Suppressor macrophage (primary cell): ENCODE measurements around the gene GABRG3.

ENCODE experiments used
- DNase-seq, 4 experiments: peaks; one replicate each; pipeline ENCODE4 v3.0.0-alpha.2; 2020 to 2022

GABRG3 gene

DNA sequence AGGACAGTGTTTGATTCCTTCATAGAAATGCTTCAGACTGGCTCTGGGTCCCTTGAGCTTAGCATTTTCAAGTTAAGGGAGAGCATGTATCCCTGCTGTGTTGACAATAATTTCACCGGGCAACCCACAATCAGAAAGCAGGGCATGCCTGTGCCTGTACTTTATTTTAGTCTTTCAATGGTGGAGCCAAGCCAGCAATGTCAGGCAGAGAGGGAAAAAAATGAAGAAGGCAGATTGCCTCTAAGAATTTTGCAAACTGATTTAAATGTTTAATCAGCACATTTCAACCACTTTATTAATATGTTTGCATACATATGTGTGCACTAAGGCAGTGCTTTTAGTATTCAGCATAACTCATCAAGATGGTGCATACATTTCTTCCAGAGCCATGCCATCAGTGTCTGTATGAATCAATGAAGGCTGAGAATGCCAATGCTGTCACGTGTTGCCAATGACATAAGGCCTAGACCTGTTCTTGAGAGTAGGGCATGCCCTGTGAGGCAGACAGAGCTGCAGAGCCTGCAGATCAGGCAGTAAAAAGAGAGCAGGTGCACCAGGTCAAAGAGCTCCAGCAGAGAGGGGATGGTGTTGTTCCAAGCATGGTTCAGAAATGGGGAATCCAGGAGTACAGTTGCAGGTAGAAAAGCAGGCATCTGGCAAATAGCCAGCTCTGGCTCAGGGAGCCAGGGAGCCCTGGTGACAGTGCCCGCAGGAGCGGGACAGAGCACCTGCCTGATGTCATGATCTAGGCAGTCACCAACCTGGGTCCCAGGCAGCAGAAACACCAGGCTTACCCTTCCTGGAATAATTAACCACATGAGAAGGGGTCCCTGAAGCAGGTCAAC, 508.5 kb downstream of the GABRG3 start:
- DNase-seq, result no peak

DNA sequence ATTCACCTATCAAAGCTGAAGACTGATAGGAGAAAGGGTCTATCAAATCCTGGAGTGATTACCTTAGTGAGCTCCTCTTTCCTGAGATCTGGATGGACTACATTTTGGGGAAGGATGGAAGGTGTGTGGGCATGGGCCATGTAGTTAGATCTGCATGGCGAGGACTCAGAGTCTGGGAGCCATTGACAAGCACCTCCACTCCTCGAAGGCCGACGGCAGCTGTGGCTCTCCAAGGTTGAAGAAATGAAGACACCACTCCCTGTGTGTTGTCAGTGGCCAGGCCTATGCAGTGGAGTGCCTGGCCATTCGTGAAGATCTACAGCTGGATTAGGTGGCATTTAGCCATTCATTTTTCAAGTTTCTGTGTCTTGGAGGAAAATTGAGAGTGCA, 509.2 kb downstream of the GABRG3 start:
- DNase-seq, result no peak

- no peak for DNase-seq
Measured at GRCh38 chr15:27480642-27481041, 509.7 kb downstream of the GABRG3 start.

- no peak for DNase-seq
Measured at GRCh38 chr15:27481768-27482167, 510.8 kb downstream of the GABRG3 start.

DNA sequence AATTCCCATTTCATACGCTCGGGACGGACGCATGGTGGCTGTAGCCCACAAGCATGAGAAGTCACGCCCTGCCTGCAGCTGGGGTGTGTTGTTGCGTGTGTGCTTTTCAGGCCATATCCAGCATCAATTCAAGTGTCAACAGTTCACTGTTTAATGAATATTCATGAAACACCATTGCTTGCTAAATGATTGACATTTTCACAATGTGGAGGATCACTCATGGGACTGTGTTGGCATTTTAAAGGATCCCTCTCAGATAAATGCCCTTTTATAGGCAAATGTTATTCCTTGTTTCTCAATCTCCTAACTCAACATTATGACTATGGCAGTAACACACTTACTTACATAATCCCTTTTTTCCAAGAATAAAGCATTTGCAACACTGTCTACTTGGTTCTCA, 511.3 kb downstream of the GABRG3 start:
- no peak for DNase-seq

DNA sequence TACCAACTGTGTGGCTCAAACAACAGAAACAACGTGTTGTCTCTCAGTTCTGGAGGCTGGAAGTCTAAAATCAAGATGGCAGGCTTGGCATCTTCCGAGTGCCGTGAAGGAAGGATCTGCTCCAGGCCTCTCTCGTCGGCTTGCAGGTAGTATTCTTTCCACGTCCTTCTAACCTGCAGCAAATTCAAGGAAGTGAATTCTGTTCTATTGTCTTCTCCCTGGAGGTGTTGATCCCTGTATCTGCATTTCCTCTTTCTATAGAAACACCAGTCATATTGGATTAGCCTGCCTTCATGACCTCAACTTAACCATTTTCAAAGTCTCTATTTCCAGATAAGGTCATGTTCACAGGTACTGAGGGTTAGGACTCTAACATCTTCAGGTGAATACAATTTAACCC, 512.1 kb downstream of the GABRG3 start:
- no peak for DNase-seq

- no peak for DNase-seq
Measured at GRCh38 chr15:27485265-27485664, 514.3 kb downstream of the GABRG3 start.

GRCh38 chr15:27486051-27486450, 515.1 kb downstream of the GABRG3 start:
- DNase-seq, result no peak

DNA sequence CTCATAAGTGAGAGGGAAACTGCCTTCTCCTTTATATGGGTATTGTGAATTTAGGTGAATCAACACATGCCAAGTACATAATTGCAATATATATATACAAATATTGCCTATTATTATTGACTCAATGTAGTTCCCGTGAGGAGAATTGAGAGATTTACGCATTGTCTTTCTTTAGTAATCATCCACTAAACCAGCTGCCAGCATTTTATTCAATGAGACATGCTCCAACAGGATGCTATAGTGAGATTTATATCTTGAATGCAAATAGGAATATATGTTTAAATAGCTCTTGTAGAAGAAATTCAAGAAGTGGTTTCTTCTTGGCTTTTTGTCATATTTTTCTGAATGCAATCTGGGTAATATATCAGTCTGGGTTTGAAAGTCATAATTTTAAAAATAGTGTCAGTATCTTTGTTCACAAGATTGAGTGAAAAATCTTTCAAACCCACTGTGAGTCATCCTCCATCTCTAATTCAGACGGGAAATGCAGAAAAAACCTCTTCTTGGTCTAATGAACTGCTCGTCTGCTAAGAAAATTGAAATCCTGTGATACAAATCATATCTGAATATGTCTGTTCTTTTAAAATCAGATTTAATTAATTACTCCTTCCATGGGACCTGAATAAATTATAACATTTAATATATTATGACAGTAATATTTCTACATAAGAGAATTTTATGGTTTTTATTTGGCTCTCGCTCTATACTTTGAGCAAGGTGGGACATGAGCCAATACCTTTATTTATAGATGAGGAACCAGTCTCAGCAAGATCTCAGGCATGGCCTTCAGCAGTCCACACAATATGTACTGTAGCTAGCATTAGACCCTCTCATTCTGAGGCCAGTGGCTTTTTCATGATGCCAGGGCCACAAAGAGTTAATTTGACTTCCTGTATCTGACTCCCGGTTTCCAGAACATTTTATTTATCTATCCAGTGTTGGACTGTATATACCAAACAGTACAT, 516.0 kb downstream of the GABRG3 start:
- no peak for DNase-seq

DNA sequence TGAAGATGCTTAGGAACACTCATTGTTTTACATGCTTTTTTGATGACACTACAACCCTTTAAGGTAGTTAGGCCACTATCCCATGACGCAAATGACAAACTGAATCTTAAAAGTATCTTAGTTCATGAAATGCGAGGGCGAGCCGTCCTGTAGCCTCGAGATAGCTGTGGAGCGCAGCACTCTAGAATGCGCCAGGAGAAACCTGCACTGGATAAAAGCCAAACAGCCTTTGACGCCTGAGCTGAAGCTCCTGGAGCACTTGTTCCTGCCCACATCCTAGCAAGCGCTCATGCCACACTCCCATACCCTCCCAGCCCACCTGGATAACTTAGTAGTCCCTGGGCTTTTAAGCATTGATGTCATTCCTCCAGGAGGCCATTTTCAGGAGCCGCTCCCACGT, 516.9 kb downstream of the GABRG3 start:
- no peak for DNase-seq

GRCh38 chr15:27490867-27491595, 520.0 kb downstream of the GABRG3 start:
- DNase-seq, result no peak

DNA sequence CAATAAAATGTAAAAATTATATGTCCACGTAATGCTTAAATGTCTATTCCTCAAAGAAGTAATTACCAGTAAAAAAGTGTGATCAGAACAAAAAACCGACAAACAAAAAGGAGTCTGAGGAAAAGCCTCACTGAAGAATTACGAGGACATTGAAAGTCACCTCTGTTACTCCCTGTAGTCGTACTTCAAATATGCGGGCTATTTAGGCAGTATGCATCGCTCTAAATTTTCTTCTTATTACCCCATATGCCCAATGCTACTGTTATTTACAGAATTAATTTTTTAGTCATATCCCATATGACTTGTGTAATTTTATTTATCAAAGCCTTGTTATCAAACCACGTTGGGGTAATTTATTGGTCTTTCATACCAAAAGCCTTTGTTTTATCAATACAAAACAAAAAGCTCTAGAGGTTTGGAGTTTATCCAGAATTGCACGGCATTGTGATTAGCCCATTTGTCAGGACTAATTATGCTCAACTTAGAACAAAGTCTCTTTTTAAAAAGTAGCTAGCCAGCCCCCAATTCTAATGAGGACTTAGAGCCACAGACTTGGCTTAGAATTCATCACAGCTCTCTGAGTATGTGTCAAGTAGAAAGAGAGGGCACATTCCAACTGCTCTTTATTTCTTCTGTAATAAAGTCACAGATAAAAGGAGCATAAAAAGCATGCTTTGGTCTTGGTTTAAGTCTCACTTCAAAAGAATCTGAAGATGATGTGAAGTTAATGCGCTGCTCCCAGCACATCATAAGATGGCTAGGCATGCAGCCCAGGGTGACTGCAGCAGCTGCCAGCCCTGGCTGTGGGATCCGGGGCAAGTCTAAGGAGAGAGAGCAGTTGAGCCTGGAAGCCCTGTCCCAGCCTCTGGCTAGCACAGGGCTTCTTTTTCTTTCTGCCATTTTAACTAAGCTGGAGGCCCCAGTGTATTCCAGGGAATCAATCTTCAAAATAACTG, 521.0 kb downstream of the GABRG3 start:
- DNase-seq, result no peak

- DNase-seq, result no peak
Measured at GRCh38 chr15:27495963-27496459, 525.0 kb downstream of the GABRG3 start.

DNA sequence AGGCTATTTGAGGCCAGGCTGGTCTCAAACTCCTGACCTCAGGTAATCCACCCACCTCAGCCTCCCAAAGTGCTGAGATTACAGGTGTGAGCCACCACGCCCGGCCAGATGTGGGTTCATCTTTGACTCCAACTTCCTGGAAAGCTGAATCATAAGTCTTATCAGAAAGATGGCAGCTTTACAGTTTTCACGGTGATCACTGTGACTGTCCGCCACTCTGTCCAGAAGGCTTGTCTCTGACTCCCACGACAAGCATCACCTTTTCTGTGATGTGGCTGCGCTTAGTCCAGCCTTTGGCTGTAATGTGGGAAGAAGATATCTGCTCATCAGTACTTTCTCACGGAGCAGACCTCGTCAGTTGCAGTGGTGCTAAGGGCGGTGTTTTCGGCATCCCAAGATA, 527.7 kb downstream of the GABRG3 start:
- DNase-seq, result no peak

DNA sequence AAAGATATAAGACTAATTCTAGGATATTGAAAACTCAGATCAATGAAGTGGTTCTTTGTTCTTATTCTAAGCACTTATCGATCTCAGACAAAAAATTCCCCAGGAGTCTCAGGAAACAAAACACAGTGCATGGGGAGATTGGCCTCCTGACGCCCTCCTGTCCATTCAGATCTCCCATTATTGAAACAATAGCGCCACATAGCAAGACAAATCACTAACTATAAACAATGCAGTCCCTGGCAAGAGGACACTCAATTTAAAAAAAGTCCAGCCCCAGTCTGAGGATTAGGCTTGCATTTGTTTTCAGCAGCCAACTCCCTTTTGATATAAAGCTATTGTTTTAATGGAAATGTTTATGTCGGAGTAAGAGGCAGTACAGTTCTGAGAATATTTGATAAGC, 528.2 kb downstream of the GABRG3 start:
- no peak for DNase-seq

DNA sequence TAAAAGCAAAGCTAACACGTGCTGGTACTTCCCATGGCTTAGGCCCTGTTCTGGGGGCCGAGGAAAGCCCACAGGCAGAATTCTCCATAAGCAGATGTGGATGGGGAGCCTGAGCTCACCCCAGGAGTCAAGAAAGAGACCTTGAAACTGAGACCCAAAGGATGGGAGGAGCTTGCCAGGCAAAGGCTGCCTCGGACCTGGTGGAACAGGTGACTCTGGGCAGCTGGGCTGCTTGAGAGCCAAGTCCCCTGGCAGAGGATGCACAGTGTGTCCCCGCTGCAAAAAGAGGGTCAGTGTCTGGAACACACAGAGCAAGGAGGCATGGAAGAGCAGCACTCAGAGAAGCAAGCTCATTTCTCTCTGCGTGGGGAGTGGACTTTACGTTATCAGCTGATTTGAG, 528.7 kb downstream of the GABRG3 start:
- DNase-seq, result no peak

- DNase-seq, result no peak
Measured at GRCh38 chr15:27500206-27500605, 529.2 kb downstream of the GABRG3 start.

DNA sequence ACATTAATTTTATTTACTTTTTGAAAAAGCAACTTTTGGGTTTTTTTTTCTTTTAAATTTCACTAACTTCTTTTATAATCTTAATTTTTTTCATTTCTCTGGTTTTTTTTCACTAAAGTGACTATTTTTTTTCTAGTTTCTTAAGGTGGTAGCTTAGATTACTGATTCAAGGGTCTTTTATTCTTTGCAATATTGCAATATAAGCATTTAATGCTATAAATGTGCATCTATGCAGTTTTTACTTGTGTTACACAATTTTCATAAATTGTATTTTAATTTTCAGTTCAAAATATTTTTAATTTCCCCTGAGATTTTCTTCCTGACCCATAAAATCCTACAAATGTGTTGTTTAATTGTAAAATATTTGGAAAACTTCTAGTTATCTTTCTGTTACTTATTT, 535.8 kb downstream of the GABRG3 start:
- DNase-seq, result no peak

DNA sequence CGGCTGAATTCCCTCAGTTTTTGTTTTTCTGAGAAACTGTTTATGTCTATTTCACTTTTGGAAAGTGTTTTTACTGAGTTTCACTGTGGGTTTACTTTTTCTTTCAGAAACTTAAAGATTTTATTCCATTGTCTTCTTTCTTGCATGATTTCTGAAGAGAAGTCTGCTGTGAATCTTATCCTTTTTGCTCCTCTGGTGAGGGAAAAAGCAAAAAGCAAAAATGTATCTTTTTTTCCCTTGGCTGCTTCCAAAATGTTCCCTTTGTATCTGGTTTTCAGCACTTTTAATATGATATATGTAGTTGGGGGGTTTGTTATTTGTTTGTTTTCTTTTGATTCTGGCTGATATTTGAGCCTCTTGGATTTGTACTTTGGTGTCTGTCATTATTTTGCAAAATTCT, 538.0 kb downstream of the GABRG3 start:
- no peak for DNase-seq

- no peak for DNase-seq
Measured at GRCh38 chr15:27512281-27513001, 541.5 kb downstream of the GABRG3 start.

- DNase-seq, result no peak
Measured at GRCh38 chr15:27514526-27514925, 543.5 kb downstream of the GABRG3 start.
